ENCODE data around the gene AP1M1. TPM values are rescaled to one million over a fixed set of nuclear protein-coding genes. Genes with fewer than 3 reads are reported as not detected.

Gene AP1M1
- total RNA-seq, 1 experiment from 2014 or later = 88.7 TPM

DNA sequence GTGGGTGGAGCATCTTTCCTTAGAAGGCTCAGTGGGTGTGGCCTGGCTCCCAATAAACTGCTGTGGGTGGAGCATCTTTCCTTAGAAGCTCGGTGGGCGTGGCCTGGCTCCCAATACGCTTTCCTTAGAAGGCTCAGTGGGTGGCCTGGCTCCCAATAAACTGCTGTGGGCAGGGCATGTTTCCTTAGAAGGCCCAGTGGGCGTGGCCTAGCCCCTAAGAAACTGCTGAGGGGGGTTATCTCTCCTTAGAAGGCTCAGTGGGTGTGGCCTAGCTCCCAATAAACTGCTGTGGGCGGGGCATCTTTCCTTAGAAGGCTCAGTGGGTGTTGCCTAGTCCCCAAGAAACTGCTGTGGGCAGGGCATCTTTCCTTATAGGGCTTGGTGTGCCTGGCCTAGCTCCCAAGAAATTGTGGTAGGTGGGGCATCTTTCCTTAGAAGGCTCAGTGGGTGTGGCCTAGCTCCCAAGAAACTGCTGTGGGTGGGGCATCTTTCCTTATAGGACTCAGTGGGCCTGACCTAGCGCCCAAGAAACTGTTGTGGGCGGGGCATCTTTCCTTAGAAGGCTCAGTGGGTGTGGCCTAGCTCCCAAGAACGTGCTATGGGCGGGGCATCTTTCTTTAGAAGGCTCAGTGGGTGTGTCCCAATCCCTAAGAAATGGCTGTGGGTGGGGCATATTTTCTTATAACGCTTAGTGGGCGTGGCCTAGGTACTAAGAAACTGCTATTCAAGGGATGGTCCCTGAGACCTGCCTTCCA lies 44.0 kb upstream of the AP1M1 start:
- BruUV-seq (replicated peaks) = no TSS peak
- POLR2A ChIA-PET = no interaction called here
- CTCF ChIA-PET = no interaction called here
- TF ChIP-seq, protein P1, sequence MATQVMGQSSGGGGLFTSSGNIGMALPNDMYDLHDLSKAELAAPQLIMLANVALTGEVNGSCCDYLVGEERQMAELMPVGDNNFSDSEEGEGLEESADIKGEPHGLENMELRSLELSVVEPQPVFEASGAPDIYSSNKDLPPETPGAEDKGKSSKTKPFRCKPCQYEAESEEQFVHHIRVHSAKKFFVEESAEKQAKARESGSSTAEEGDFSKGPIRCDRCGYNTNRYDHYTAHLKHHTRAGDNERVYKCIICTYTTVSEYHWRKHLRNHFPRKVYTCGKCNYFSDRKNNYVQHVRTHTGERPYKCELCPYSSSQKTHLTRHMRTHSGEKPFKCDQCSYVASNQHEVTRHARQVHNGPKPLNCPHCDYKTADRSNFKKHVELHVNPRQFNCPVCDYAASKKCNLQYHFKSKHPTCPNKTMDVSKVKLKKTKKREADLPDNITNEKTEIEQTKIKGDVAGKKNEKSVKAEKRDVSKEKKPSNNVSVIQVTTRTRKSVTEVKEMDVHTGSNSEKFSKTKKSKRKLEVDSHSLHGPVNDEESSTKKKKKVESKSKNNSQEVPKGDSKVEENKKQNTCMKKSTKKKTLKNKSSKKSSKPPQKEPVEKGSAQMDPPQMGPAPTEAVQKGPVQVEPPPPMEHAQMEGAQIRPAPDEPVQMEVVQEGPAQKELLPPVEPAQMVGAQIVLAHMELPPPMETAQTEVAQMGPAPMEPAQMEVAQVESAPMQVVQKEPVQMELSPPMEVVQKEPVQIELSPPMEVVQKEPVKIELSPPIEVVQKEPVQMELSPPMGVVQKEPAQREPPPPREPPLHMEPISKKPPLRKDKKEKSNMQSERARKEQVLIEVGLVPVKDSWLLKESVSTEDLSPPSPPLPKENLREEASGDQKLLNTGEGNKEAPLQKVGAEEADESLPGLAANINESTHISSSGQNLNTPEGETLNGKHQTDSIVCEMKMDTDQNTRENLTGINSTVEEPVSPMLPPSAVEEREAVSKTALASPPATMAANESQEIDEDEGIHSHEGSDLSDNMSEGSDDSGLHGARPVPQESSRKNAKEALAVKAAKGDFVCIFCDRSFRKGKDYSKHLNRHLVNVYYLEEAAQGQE (IDR thresholded peaks at IDR 0.05; ENCODE audit: insufficient read depth in 1 of 2, low read depth in 2 of 2, low read length in 1 of 2) = no peak
- TF ChIP-seq TCF7L2 (IDR thresholded peaks at IDR 0.05; ENCODE audit: low read depth, low read length) = no peak
- TF ChIP-seq, protein P2, sequence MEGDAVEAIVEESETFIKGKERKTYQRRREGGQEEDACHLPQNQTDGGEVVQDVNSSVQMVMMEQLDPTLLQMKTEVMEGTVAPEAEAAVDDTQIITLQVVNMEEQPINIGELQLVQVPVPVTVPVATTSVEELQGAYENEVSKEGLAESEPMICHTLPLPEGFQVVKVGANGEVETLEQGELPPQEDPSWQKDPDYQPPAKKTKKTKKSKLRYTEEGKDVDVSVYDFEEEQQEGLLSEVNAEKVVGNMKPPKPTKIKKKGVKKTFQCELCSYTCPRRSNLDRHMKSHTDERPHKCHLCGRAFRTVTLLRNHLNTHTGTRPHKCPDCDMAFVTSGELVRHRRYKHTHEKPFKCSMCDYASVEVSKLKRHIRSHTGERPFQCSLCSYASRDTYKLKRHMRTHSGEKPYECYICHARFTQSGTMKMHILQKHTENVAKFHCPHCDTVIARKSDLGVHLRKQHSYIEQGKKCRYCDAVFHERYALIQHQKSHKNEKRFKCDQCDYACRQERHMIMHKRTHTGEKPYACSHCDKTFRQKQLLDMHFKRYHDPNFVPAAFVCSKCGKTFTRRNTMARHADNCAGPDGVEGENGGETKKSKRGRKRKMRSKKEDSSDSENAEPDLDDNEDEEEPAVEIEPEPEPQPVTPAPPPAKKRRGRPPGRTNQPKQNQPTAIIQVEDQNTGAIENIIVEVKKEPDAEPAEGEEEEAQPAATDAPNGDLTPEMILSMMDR (IDR thresholded peaks at IDR 0.05) = no peak
- TF ChIP-seq POLR2AphosphoS5 (IDR thresholded peaks at IDR 0.05; ENCODE audit: low read depth, low read length) = no peak
- no peak for TF ChIP-seq SIN3A (IDR thresholded peaks at IDR 0.05; ENCODE audit: borderline replicate concordance, insufficient read depth, low read depth, low read length)
- no peak overlapping the region for H3K4me3 ChIP-seq (ENCODE audit: low read depth in 2 of 2, low read length in 2 of 2)
- H3K27me3 ChIP-seq (ENCODE audit: control insufficient read depth, insufficient read depth, low read length) = no peaks in the 10 kb centered on the region
- no peak for DNase-seq (ENCODE audit: low read depth, low spot score)
- no peaks in the 10 kb centered on the region for H3K4me1 ChIP-seq (ENCODE audit: control insufficient read depth, insufficient read depth, low read length)
- H3K9me3 ChIP-seq (ENCODE audit: control insufficient read depth, insufficient read depth, low read depth, low read length) = no peaks in the 10 kb centered on the region
- no peak for ATAC-seq
- intact Hi-C loops (cut with micrococcal nuclease; ENCODE audit: unreplicated experiment) = no loop called here
- in situ Hi-C loops (cut with HindIII; ENCODE audit: low pct_unique_long_range_greater_than_20kb, low sequenced_read_pairs) = no loop called here
- no peak overlapping the region for H3K27ac ChIP-seq (ENCODE audit: low read length)
- H3K36me3 ChIP-seq (ENCODE audit: control insufficient read depth, insufficient read depth, low read length) = no peaks in the 10 kb centered on the region

- no peaks in the 10 kb centered on the region for H3K27me3 ChIP-seq (ENCODE audit: control insufficient read depth, insufficient read depth, low read length)
- no peaks in the 10 kb centered on the region for H3K4me1 ChIP-seq (ENCODE audit: control insufficient read depth, insufficient read depth, low read length)
- in situ Hi-C loops (cut with HindIII; ENCODE audit: low pct_unique_long_range_greater_than_20kb, low sequenced_read_pairs) = no loop called here
- H3K27ac ChIP-seq (ENCODE audit: low read length) = no peak overlapping the region
- CTCF ChIA-PET = no interaction called here
- no TSS peak for BruUV-seq (replicated peaks)
- H3K9me3 ChIP-seq (ENCODE audit: control insufficient read depth, insufficient read depth, low read depth, low read length) = no peaks in the 10 kb centered on the region
- POLR2A ChIA-PET = interaction anchor here (0.7 kb wide), 1 partner anchor 223 kb away, joined by 3 read pairs; no protein-coding TSS in a partner anchor
- no peak for TF ChIP-seq SIN3A (IDR thresholded peaks at IDR 0.05; ENCODE audit: borderline replicate concordance, insufficient read depth, low read depth, low read length)
- TF ChIP-seq, protein P2 (IDR thresholded peaks at IDR 0.05) = no peak
- TF ChIP-seq TCF7L2 (IDR thresholded peaks at IDR 0.05; ENCODE audit: low read depth, low read length) = no peak
- TF ChIP-seq, protein P1 (IDR thresholded peaks at IDR 0.05; ENCODE audit: insufficient read depth in 1 of 2, low read depth in 2 of 2, low read length in 1 of 2) = no peak
- TF ChIP-seq POLR2AphosphoS5 (IDR thresholded peaks at IDR 0.05; ENCODE audit: low read depth, low read length) = no peak
- intact Hi-C loops (cut with micrococcal nuclease; ENCODE audit: unreplicated experiment) = no loop called here
- no peaks in the 10 kb centered on the region for H3K36me3 ChIP-seq (ENCODE audit: control insufficient read depth, insufficient read depth, low read length)
- DNase-seq (ENCODE audit: low read depth, low spot score) (no peak), ATAC-seq (no peak)
- H3K4me3 ChIP-seq (ENCODE audit: low read depth in 2 of 2, low read length in 2 of 2) = no peak overlapping the region
Observed at GRCh38 chr19:16154557-16154956, 43.2 kb upstream of the AP1M1 start.

All from Panc1 (cell line).